ENCODE data around the gene BLOC1S4.

DNA sequence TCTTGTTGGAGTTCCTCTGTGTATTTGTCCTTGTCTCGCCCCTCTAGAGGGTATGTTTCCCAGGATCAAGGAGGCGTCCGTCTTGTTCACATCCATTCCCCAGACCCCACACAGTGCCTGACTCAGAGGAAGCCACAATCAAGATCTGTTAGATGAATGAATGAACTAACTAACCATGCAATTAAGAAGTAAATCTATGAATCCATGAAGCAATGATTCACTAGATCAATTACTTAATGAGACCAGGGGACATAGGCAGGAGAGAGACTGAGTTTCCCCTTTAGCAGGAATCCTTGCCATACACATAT lies 11.9 kb downstream of the BLOC1S4 start:
- no peak for TF ChIP-seq CTCF (IDR thresholded peaks at IDR 0.05; ENCODE audit: low read depth, low read length, missing input control)
- no peak for TF ChIP-seq MAX (IDR thresholded peaks at IDR 0.05)
- no peak for TF ChIP-seq EGR1 (IDR thresholded peaks at IDR 0.05; ENCODE audit: low read depth in 2 of 2)
